HEK293 (cell line): ENCODE results near the gene ASCC1.

Experiments
- CTCF ChIA-PET: fragments of 350-600 bp; formaldehyde crosslinking; extraction: SDS; loops from one replicate; lab custom pipeline; 2021; ENCODE audit warnings: antibody characterized with exemption; lab: Yijun Ruan, JAX
- POLR2A ChIA-PET: fragments of 300-600 bp; formaldehyde crosslinking; extraction: SDS; loops from one replicate; lab custom pipeline; 2020; ENCODE audit warnings: antibody characterized with exemption, inconsistent platforms; lab: Yijun Ruan, JAX
- H3K27ac ChIP-seq: fragments of 200-500 bp; sonication (Bioruptor generic); 2 replicates; pipeline ENCODE4 v1.5.1; 2014; ENCODE audit warnings: low read depth, low read length, control low read depth, inconsistent platforms; ENCODE audit errors: extremely low read depth
- H3K36me3 ChIP-seq, 2 experiments: fragments of 200-500 bp in 1 of 2; sonication (Bioruptor generic) in 1 of 2; 1 replicate in 1 of 2; 2 replicates in 1 of 2; pipeline ENCODE4 v1.5.1; 2014 to 2017; ENCODE audit warnings: inconsistent platforms in 2 of 2, low read length in 2 of 2; ENCODE audit not compliant: control insufficient read depth in 2 of 2, insufficient read depth in 1 of 2
- H3K4me1 ChIP-seq: fragments of 200-500 bp; sonication (Bioruptor generic); 2 replicates; pipeline ENCODE4 v1.5.1; 2014; ENCODE audit warnings: mild to moderate bottlenecking, low read length, inconsistent platforms; ENCODE audit not compliant: control insufficient read depth, insufficient read depth
- H3K4me3 ChIP-seq: 2 replicates; pipeline ENCODE4 v1.5.1; 2011; ENCODE audit warnings: low read depth, mild to moderate bottlenecking, control low read depth, low read length, moderate library complexity
- H3K9me3 ChIP-seq: fragments of 200-500 bp; sonication (Bioruptor generic); 2 replicates; pipeline ENCODE4 v1.5.1; 2014; ENCODE audit warnings: low read depth, low read length, inconsistent platforms; ENCODE audit not compliant: control insufficient read depth, insufficient read depth
- MEIS1 ChIP-seq: sonication (generic); formaldehyde crosslinking; IDR thresholded peaks from 2 replicates; pipeline ENCODE4 v1.8.1; 2022; ENCODE audit warnings: missing genetic modification reagents, mild to moderate bottlenecking, borderline replicate concordance
- OSR2 ChIP-seq: fragments of 450-650 bp; formaldehyde crosslinking; IDR thresholded peaks from 2 replicates; pipeline ENCODE4 v1.5.1; 2016; ENCODE audit warnings: missing biosample characterization, missing genetic modification characterization
- RBAK ChIP-seq: fragments of 450-650 bp; formaldehyde crosslinking; IDR thresholded peaks from 2 replicates; pipeline ENCODE4 v1.5.1; 2016; ENCODE audit warnings: missing biosample characterization, missing genetic modification characterization
- SETDB1 ChIP-seq: IDR thresholded peaks from one replicate; pipeline ENCODE4 v1.6.1; 2017; ENCODE audit warnings: mild to moderate bottlenecking, low read length, moderate library complexity, mixed read lengths; ENCODE audit not compliant: insufficient read length
- SP3 ChIP-seq: fragments of 450-650 bp; formaldehyde crosslinking; IDR thresholded peaks from 2 replicates; pipeline ENCODE4 v1.5.1; 2016; ENCODE audit warnings: missing biosample characterization, missing genetic modification characterization
- ZEB2 ChIP-seq: fragments of 450-650 bp; formaldehyde crosslinking; IDR thresholded peaks from 2 replicates; pipeline ENCODE4 v1.5.1; 2016; ENCODE audit warnings: missing biosample characterization, missing genetic modification characterization
- ZFP37 ChIP-seq: fragments of 450-650 bp; formaldehyde crosslinking; IDR thresholded peaks from 2 replicates; pipeline ENCODE4 v1.5.1; 2016; ENCODE audit warnings: missing biosample characterization, missing genetic modification characterization
- ZFP69B ChIP-seq: fragments of 450-650 bp; formaldehyde crosslinking; IDR thresholded peaks from 2 replicates; pipeline ENCODE4 v1.5.1; 2016; ENCODE audit warnings: missing biosample characterization, missing genetic modification characterization
- ZNF18 ChIP-seq: fragments of 450-650 bp; formaldehyde crosslinking; IDR thresholded peaks from 2 replicates; pipeline ENCODE4 v1.5.1; 2016; ENCODE audit warnings: missing biosample characterization, missing genetic modification characterization
- ZNF362 ChIP-seq: fragments of 450-650 bp; formaldehyde crosslinking; IDR thresholded peaks from 2 replicates; pipeline ENCODE4 v1.5.1; 2016; ENCODE audit warnings: missing biosample characterization, missing genetic modification characterization
- ZNF366 ChIP-seq: fragments of 450-650 bp; formaldehyde crosslinking; conservative IDR thresholded peaks from 2 replicates; pipeline ENCODE4 v1.5.1; 2016; ENCODE audit warnings: missing biosample characterization, missing genetic modification characterization
- ZNF404 ChIP-seq: fragments of 450-650 bp; formaldehyde crosslinking; IDR thresholded peaks from 2 replicates; pipeline ENCODE4 v1.5.1; 2017; ENCODE audit warnings: missing biosample characterization, missing genetic modification characterization
- ZNF426 ChIP-seq: fragments of 450-650 bp; formaldehyde crosslinking; IDR thresholded peaks from 2 replicates; pipeline ENCODE4 v1.5.1; 2017; ENCODE audit warnings: missing biosample characterization, missing genetic modification characterization, mild to moderate bottlenecking, inconsistent platforms, moderate library complexity
- ZNF843 ChIP-seq: fragments of 450-650 bp; formaldehyde crosslinking; IDR thresholded peaks from 2 replicates; pipeline ENCODE4 v1.5.1; 2016; ENCODE audit warnings: missing biosample characterization, missing genetic modification characterization
- ZSCAN23 ChIP-seq: fragments of 450-650 bp; formaldehyde crosslinking; IDR thresholded peaks from 2 replicates; pipeline ENCODE4 v1.5.1; 2016; ENCODE audit warnings: missing biosample characterization, missing genetic modification characterization
- ZXDB ChIP-seq: fragments of 450-650 bp; formaldehyde crosslinking; IDR thresholded peaks from 2 replicates; pipeline ENCODE4 v1.5.1; 2016; ENCODE audit warnings: missing biosample characterization, missing genetic modification characterization
- TF ChIP-seq, protein P1 (sequence below): fragments of 450-650 bp; formaldehyde crosslinking; IDR thresholded peaks from 2 replicates; pipeline ENCODE4 v1.5.1; 2016; ENCODE audit warnings: missing biosample characterization, missing genetic modification characterization
- TF ChIP-seq, protein P2 (sequence below): fragments of 450-650 bp; formaldehyde crosslinking; conservative IDR thresholded peaks from 2 replicates; pipeline ENCODE4 v1.5.1; 2016; ENCODE audit warnings: low read depth, missing biosample characterization, missing genetic modification characterization
- TF ChIP-seq, protein P3 (sequence below): fragments of 450-650 bp; formaldehyde crosslinking; IDR thresholded peaks from 2 replicates; pipeline ENCODE4 v1.5.1; 2016; ENCODE audit warnings: missing biosample characterization, missing genetic modification characterization
- TF ChIP-seq, protein P4 (sequence below): fragments of 450-650 bp; formaldehyde crosslinking; IDR thresholded peaks from 2 replicates; pipeline ENCODE4 v1.5.1; 2016; ENCODE audit warnings: missing biosample characterization, missing genetic modification characterization
- TF ChIP-seq, protein P5 (sequence below): sonication (generic); formaldehyde crosslinking; IDR thresholded peaks from 2 replicates; pipeline ENCODE4 v1.8.1; 2022; ENCODE audit warnings: mild to moderate bottlenecking, moderate library complexity, missing genetic modification reagents

ASCC1 gene

GRCh38 chr10:72049472-72049871, 166.6 kb downstream of the ASCC1 start (continued):
- TF ChIP-seq ZNF404 (tag by site-specific recombination) (no peak), ZNF366 (tag by site-specific recombination) (no peak), SETDB1 (no peak), MEIS1 (CRISPR knock-in tag) (no peak), OSR2 (no peak), ZEB2 (no peak), ZNF426 (tag by site-specific recombination) (no peak), ZNF843 (no peak)
- TF ChIP-seq, protein P1, sequence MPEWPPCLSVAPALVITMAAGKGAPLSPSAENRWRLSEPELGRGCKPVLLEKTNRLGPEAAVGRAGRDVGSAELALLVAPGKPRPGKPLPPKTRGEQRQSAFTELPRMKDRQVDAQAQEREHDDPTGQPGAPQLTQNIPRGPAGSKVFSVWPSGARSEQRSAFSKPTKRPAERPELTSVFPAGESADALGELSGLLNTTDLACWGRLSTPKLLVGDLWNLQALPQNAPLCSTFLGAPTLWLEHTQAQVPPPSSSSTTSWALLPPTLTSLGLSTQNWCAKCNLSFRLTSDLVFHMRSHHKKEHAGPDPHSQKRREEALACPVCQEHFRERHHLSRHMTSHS (tag by site-specific recombination) = no peak
- TF ChIP-seq, protein P2, sequence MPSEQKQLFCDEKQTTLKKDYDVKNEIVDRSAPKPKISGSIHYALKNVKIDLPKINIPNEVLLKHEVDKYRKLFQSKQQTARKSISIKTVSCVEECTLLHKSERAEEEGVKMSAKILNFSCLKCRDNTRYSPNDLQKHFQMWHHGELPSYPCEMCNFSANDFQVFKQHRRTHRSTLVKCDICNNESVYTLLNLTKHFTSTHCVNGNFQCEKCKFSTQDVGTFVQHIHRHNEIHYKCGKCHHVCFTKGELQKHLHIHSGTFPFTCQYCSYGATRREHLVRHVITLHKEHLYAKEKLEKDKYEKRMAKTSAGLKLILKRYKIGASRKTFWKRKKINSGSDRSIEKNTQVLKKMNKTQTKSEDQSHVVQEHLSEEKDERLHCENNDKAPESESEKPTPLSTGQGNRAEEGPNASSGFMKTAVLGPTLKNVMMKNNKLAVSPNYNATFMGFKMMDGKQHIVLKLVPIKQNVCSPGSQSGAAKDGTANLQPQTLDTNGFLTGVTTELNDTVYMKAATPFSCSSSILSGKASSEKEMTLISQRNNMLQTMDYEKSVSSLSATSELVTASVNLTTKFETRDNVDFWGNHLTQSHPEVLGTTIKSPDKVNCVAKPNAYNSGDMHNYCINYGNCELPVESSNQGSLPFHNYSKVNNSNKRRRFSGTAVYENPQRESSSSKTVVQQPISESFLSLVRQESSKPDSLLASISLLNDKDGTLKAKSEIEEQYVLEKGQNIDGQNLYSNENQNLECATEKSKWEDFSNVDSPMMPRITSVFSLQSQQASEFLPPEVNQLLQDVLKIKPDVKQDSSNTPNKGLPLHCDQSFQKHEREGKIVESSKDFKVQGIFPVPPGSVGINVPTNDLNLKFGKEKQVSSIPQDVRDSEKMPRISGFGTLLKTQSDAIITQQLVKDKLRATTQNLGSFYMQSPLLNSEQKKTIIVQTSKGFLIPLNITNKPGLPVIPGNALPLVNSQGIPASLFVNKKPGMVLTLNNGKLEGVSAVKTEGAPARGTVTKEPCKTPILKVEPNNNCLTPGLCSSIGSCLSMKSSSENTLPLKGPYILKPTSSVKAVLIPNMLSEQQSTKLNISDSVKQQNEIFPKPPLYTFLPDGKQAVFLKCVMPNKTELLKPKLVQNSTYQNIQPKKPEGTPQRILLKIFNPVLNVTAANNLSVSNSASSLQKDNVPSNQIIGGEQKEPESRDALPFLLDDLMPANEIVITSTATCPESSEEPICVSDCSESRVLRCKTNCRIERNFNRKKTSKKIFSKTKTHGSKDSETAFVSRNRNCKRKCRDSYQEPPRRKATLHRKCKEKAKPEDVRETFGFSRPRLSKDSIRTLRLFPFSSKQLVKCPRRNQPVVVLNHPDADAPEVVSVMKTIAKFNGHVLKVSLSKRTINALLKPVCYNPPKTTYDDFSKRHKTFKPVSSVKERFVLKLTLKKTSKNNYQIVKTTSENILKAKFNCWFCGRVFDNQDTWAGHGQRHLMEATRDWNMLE (tag by site-specific recombination) = no peak
- TF ChIP-seq, all 188 proteins: peak for 0

GRCh38 chr10:72048450-72049124, 167.5 kb downstream of the ASCC1 start:
- H3K4me3 ChIP-seq = no peak overlapping the region
- H3K4me1 ChIP-seq = no peaks in the 10 kb centered on the region
- no peaks in the 10 kb centered on the region for H3K36me3 ChIP-seq
- POLR2A ChIA-PET = interaction anchor here (0.6 to 1.2 kb wide), 6 partner anchors 81 to 283 kb away, joined by 3 to 6 read pairs (median 3); partner anchors contain the start of gene ASCC1
- no peaks in the 10 kb centered on the region for H3K9me3 ChIP-seq
- H3K27ac ChIP-seq = no peak overlapping the region
- CTCF ChIA-PET = interaction anchor here (0.5 to 6.3 kb wide), 63 partner anchors 8 to 362 kb away, joined by 3 to 86 read pairs (median 4); partner anchors contain the start of genes ANAPC16, ASCC1, CHST3 and SPOCK2
- TF ChIP-seq ZSCAN23 (tag by site-specific recombination) (no peak), ZNF362 (tag by site-specific recombination) (no peak), ZFP37 (tag by site-specific recombination) (0 out of 2 replicates have a peak, but pooled peaks have one; percentile 26), ZFP69B (tag by site-specific recombination) (no peak), SP3 (tag by site-specific recombination) (no peak), ZXDB (tag by site-specific recombination) (peak; percentile 45; the same call in 1 of the 2 replicates), ZNF18 (tag by site-specific recombination) (no peak), RBAK (no peak)
- TF ChIP-seq, protein P3, sequence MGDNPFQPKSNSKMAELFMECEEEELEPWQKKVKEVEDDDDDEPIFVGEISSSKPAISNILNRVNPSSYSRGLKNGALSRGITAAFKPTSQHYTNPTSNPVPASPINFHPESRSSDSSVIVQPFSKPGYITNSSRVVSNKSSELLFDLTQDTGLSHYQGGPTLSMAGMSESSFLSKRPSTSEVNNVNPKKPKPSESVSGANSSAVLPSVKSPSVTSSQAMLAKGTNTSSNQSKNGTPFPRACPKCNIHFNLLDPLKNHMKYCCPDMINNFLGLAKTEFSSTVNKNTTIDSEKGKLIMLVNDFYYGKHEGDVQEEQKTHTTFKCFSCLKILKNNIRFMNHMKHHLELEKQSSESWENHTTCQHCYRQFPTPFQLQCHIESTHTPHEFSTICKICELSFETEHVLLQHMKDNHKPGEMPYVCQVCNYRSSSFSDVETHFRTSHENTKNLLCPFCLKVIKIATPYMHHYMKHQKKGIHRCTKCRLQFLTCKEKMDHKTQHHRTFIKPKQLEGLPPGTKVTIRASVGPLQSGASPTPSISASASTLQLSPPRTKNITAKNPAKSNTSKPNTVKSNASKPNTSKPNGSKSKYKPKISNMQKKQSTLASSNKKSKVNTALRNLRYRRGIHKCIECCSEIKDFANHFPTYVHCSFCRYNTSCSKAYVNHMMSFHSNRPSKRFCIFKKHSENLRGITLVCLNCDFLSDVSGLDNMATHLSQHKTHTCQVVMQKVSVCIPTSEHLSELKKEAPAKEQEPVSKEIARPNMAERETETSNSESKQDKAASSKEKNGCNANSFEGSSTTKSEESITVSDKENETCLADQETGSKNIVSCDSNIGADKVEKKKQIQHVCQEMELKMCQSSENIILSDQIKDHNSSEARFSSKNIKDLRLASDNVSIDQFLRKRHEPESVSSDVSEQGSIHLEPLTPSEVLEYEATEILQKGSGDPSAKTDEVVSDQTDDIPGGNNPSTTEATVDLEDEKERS (tag by site-specific recombination) = no peak
- TF ChIP-seq, protein P4, sequence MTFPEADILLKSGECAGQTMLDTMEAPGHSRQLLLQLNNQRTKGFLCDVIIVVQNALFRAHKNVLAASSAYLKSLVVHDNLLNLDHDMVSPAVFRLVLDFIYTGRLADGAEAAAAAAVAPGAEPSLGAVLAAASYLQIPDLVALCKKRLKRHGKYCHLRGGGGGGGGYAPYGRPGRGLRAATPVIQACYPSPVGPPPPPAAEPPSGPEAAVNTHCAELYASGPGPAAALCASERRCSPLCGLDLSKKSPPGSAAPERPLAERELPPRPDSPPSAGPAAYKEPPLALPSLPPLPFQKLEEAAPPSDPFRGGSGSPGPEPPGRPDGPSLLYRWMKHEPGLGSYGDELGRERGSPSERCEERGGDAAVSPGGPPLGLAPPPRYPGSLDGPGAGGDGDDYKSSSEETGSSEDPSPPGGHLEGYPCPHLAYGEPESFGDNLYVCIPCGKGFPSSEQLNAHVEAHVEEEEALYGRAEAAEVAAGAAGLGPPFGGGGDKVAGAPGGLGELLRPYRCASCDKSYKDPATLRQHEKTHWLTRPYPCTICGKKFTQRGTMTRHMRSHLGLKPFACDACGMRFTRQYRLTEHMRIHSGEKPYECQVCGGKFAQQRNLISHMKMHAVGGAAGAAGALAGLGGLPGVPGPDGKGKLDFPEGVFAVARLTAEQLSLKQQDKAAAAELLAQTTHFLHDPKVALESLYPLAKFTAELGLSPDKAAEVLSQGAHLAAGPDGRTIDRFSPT (tag by site-specific recombination) = no peak
- TF ChIP-seq, protein P5, sequence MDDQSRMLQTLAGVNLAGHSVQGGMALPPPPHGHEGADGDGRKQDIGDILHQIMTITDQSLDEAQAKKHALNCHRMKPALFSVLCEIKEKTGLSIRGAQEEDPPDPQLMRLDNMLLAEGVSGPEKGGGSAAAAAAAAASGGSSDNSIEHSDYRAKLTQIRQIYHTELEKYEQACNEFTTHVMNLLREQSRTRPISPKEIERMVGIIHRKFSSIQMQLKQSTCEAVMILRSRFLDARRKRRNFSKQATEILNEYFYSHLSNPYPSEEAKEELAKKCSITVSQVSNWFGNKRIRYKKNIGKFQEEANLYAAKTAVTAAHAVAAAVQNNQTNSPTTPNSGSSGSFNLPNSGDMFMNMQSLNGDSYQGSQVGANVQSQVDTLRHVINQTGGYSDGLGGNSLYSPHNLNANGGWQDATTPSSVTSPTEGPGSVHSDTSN (CRISPR knock-in tag) = no peak
